ENCODE results near the gene SMNDC1.

- no peak for TF ChIP-seq CTCF (IDR thresholded peaks at IDR 0.05)
- TF ChIP-seq POLR2A (IDR thresholded peaks at IDR 0.05), result no peak
- TF ChIP-seq POLR2AphosphoS5 (IDR thresholded peaks at IDR 0.05), result no peak
Measured at GRCh38 chr10:110321869-110322620, 17.3 kb upstream of the SMNDC1 start.

All from gastroesophageal sphincter (tissue), 3 donors.